ENCODE data around the gene MTHFSD. TPM values are rescaled to one million over a fixed set of nuclear protein-coding genes. Genes with fewer than 3 reads are reported as not detected.

Gene MTHFSD
- total and polyA plus RNA-seq, 4 donors = 9.4 to 28.5 (median 16.6) TPM

- TF ChIP-seq CTCF (IDR thresholded peaks at IDR 0.05; ENCODE audit: control extremely low read depth, extremely low read depth) = no peak
- DNase-seq (no peak), ATAC-seq (ENCODE audit: insufficient read depth, low FRiP score) (no peak)
- H3K9ac ChIP-seq (ENCODE audit: insufficient read depth in 1 of 2, low read length in 2 of 2) = no peak overlapping the region
- peaks cover 11 to 65% (median 65%) of the 10 kb centered on the region in 3 donors for H3K27me3 ChIP-seq (ENCODE audit: control insufficient read depth in 3 of 3, insufficient read depth in 3 of 3, low read length in 2 of 3)
- H3K36me3 ChIP-seq (ENCODE audit: control insufficient read depth in 4 of 4, insufficient read depth in 4 of 4, low read length in 4 of 4) = no peaks in the 10 kb centered on the region
- H3K4me1 ChIP-seq (ENCODE audit: control insufficient read depth in 5 of 5, insufficient read depth in 5 of 5, low read length in 5 of 5) = peaks cover 0 to 32% (median 11%) of the 10 kb centered on the region in 5 donors
- H3K9me3 ChIP-seq (ENCODE audit: control insufficient read depth in 4 of 4, insufficient read depth in 3 of 4, low read length in 3 of 4) = no peaks in the 10 kb centered on the region
- 75% methylated on average over 13 of the region's 13 CpGs for WGBS, 2 donors
- no peak overlapping the region for H3K4me3 ChIP-seq
- H3K27ac ChIP-seq (ENCODE audit: low read depth in 1 of 2, low read length in 1 of 2) = no peak overlapping the region
Observed at GRCh38 chr16:86573646-86574508, 18.8 kb upstream of the MTHFSD start.

- no peak overlapping the region for H3K27ac ChIP-seq (ENCODE audit: low read depth in 1 of 2, low read length in 1 of 2)
- peaks cover 0 to 26% (median 9%) of the 10 kb centered on the region in 5 donors for H3K4me1 ChIP-seq (ENCODE audit: control insufficient read depth in 5 of 5, insufficient read depth in 5 of 5, low read length in 5 of 5)
- DNase-seq = no peak
- H3K4me3 ChIP-seq = no peak overlapping the region
- no peak for ATAC-seq (ENCODE audit: insufficient read depth, low FRiP score)
- H3K9me3 ChIP-seq (ENCODE audit: control insufficient read depth in 4 of 4, insufficient read depth in 3 of 4, low read length in 3 of 4) = no peaks in the 10 kb centered on the region
- peaks cover 6 to 69% (median 68%) of the 10 kb centered on the region in 3 donors for H3K27me3 ChIP-seq (ENCODE audit: control insufficient read depth in 3 of 3, insufficient read depth in 3 of 3, low read length in 2 of 3)
- TF ChIP-seq CTCF (IDR thresholded peaks at IDR 0.05; ENCODE audit: control extremely low read depth, extremely low read depth) = no peak
- H3K9ac ChIP-seq (ENCODE audit: insufficient read depth in 1 of 2, low read length in 2 of 2) = no peak overlapping the region
- H3K36me3 ChIP-seq (ENCODE audit: control insufficient read depth in 4 of 4, insufficient read depth in 4 of 4, low read length in 4 of 4) = no peaks in the 10 kb centered on the region
- WGBS, 2 donors = 65 to 77% methylated on average over 8 of the region's 8 CpGs
Observed at GRCh38 chr16:86573215-86573614, 18.2 kb upstream of the MTHFSD start.

DNA sequence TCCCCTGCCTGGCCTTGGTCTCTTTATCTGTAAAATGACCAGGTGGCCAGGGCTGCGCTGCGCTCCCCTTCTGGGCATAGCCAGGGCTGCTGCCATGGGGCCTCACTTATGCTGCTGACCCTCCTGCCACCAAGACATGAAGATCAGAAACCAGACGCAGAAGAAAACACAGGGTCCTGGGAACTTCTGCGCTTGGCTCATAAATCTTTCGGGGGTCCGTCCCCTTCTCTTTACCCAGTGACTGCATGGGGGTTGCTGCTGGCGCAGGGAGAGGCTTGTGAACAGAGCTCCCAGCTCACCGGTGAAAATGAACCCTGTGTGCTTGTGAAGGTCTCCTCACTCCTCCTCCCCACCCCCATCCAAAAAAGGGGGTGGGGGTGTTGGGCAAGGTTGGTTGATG lies 17.6 kb upstream of the MTHFSD start:
- peaks cover 6 to 69% (median 64%) of the 10 kb centered on the region in 3 donors for H3K27me3 ChIP-seq (ENCODE audit: control insufficient read depth in 3 of 3, insufficient read depth in 3 of 3, low read length in 2 of 3)
- no peak overlapping the region for H3K27ac ChIP-seq (ENCODE audit: low read depth in 1 of 2, low read length in 1 of 2)
- no peaks in the 10 kb centered on the region for H3K9me3 ChIP-seq (ENCODE audit: control insufficient read depth in 4 of 4, insufficient read depth in 3 of 4, low read length in 3 of 4)
- H3K9ac ChIP-seq (ENCODE audit: insufficient read depth in 1 of 2, low read length in 2 of 2) = no peak overlapping the region
- ATAC-seq (ENCODE audit: insufficient read depth, low FRiP score) (no peak), DNase-seq (no peak)
- H3K36me3 ChIP-seq (ENCODE audit: control insufficient read depth in 4 of 4, insufficient read depth in 4 of 4, low read length in 4 of 4) = no peaks in the 10 kb centered on the region
- no peak for TF ChIP-seq CTCF (IDR thresholded peaks at IDR 0.05; ENCODE audit: control extremely low read depth, extremely low read depth)
- H3K4me1 ChIP-seq (ENCODE audit: control insufficient read depth in 5 of 5, insufficient read depth in 5 of 5, low read length in 5 of 5) = peaks cover 0 to 22% (median 9%) of the 10 kb centered on the region in 5 donors
- WGBS, 2 donors = 87 to 88% methylated on average over 8 of the region's 8 CpGs
- no peak overlapping the region for H3K4me3 ChIP-seq
